ENCODE results near the gene DUS1L.

DNA sequence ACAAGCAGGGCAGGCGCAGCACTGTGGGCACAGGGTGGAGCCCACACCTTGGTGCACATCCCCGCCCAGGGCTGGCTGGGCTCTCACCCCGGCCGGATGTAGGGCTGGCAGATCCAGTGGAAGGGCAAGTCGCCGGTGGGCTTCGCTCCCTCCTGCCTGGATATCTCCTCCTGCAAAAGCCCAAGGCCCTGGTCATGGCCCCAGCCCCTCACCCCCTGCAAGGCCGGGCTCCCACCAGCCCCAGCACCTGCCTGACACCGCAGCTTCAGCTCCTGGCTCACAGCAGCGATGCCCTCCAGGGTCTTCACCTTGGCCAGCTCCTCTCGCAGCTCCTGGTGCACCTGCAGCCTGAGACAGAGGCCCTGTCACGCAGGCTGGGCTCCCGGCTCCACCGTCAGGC lies 5.0 kb downstream of the DUS1L start:
- TF ChIP-seq, protein P1, sequence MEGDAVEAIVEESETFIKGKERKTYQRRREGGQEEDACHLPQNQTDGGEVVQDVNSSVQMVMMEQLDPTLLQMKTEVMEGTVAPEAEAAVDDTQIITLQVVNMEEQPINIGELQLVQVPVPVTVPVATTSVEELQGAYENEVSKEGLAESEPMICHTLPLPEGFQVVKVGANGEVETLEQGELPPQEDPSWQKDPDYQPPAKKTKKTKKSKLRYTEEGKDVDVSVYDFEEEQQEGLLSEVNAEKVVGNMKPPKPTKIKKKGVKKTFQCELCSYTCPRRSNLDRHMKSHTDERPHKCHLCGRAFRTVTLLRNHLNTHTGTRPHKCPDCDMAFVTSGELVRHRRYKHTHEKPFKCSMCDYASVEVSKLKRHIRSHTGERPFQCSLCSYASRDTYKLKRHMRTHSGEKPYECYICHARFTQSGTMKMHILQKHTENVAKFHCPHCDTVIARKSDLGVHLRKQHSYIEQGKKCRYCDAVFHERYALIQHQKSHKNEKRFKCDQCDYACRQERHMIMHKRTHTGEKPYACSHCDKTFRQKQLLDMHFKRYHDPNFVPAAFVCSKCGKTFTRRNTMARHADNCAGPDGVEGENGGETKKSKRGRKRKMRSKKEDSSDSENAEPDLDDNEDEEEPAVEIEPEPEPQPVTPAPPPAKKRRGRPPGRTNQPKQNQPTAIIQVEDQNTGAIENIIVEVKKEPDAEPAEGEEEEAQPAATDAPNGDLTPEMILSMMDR (conservative IDR thresholded peaks at IDR 0.05; ENCODE audit: low read length), result no peak
- no peak for TF ChIP-seq EZH2phosphoT487 (IDR thresholded peaks at IDR 0.05; ENCODE audit: borderline replicate concordance)
